HFFc6 (cell line): ENCODE results near the gene TBP. TPM values are rescaled to one million over a fixed set of nuclear protein-coding genes. Genes with fewer than 3 reads are reported as not detected.

Experiments
- total RNA-seq, 6 experiments: library from RNA; stranded (reverse); fragmentation: NEBNext Ultra II Directional; extraction: Animal tissue kit (Norgen Biotek cat#: 25700); gene quantifications; 2 replicates in 1 of 6; 3 replicates in 5 of 6; pipeline ENCODE4 v1.2.3, GENCODE V29; 2021

TBP gene
- total RNA-seq, 6 experiments from 2014 or later: 12.6 to 16.3 (median 14.8) TPM

Other genes starting within 250 kb of the TBP start
- gene FAM120B, start 247.6 kb upstream of the TBP start, total RNA-seq: 10 to 100 TPM; 33.3 to 36.6 (median 35.4) TPM
- gene PSMB1, start 1.1 kb upstream of the TBP start, total RNA-seq: 100 to 1,000 TPM; 227 to 265 (median 252) TPM
- gene PDCD2, start 30.3 kb downstream of the TBP start, total RNA-seq: 10 to 100 TPM; 62.3 to 73.7 (median 69.0) TPM